ENCODE results near the gene PHETA1. TPM values are rescaled to one million over a fixed set of nuclear protein-coding genes. Genes with fewer than 3 reads are reported as not detected.
A peak's percentile ranks its signal among the peaks of the same experiment; 100 is the strongest.
"Not testable (repeated sequence)": the region's sequence is repeated elsewhere in the genome, so short reads cannot be mapped to it uniquely, and the experiment has no call there.

Gene PHETA1
- polyA plus RNA-seq, 1 experiment = 5.3 TPM

GRCh38 chr12:111384596-111384995 lies 15.7 kb upstream of the PHETA1 start:
- POLR2A ChIA-PET = no interaction called here
- Histone ChIP-seq H3K4me3 (ENCODE audit: low read depth, low read length) (no peak overlapping the region), H3K27me3 (ENCODE audit: control insufficient read depth, insufficient read depth, low read length) (0 out of 2 replicates have a peak, but pooled peaks cover 1% of the 10 kb centered on the region), H3K36me3 (ENCODE audit: control insufficient read depth, insufficient read depth, low read length) (no peaks in the 10 kb centered on the region)
- CTCF ChIA-PET = interaction anchor here (1.6 to 5.7 kb wide), 2 partner anchors 12 to 15 kb away, joined by 4 to 41 read pairs; partner anchors contain the start of gene PHETA1
- no peak for DNase-seq (ENCODE audit: low read depth)
- no peak for TF ChIP-seq CTCF (IDR thresholded peaks at IDR 0.05; ENCODE audit: insufficient read depth, low read depth, low read length)

- no peak for DNase-seq (ENCODE audit: low read depth)
- Histone ChIP-seq H3K27me3 (ENCODE audit: control insufficient read depth, insufficient read depth, low read length) (0 out of 2 replicates have a peak, but pooled peaks cover 1% of the 10 kb centered on the region), H3K36me3 (ENCODE audit: control insufficient read depth, insufficient read depth, low read length) (no peaks in the 10 kb centered on the region), H3K4me3 (ENCODE audit: low read depth, low read length) (no peak overlapping the region)
- no peak for TF ChIP-seq CTCF (IDR thresholded peaks at IDR 0.05; ENCODE audit: insufficient read depth, low read depth, low read length)
- POLR2A ChIA-PET = no interaction called here
- CTCF ChIA-PET = interaction anchor here (1.8 kb wide), 1 partner anchor 16 kb away, joined by 12 read pairs; no protein-coding TSS in a partner anchor
Measured at GRCh38 chr12:111379942-111380554, 11.2 kb upstream of the PHETA1 start.

- Histone ChIP-seq H3K27me3 (ENCODE audit: control insufficient read depth, insufficient read depth, low read length) (0 out of 2 replicates have a peak, but pooled peaks cover 1% of the 10 kb centered on the region), H3K4me3 (ENCODE audit: low read depth, low read length) (no peak overlapping the region), H3K36me3 (ENCODE audit: control insufficient read depth, insufficient read depth, low read length) (no peaks in the 10 kb centered on the region)
- ChIA-PET POLR2A (no interaction called here), CTCF (no interaction called here)
- DNase-seq (ENCODE audit: low read depth) = no peak
- TF ChIP-seq CTCF (IDR thresholded peaks at IDR 0.05; ENCODE audit: insufficient read depth, low read depth, low read length) = no peak
Measured at GRCh38 chr12:111377440-111377839, 8.5 kb upstream of the PHETA1 start.

- CTCF ChIA-PET = interaction anchor here (0.7 kb wide), 1 partner anchor 23 kb away, joined by 3 read pairs; no protein-coding TSS in a partner anchor
- H3K4me3 ChIP-seq (ENCODE audit: low read depth, low read length); H3K36me3 ChIP-seq (ENCODE audit: control insufficient read depth, insufficient read depth, low read length); POLR2A ChIA-PET; DNase-seq (ENCODE audit: low read depth); H3K27me3 ChIP-seq (ENCODE audit: control insufficient read depth, insufficient read depth, low read length): not testable (repeated sequence)
Measured at GRCh38 chr12:111373231-111373630, 4.3 kb upstream of the PHETA1 start.

GRCh38 chr12:111369496-111370220 lies 763 bp upstream of the PHETA1 start:
- Histone ChIP-seq H3K27me3 (ENCODE audit: control insufficient read depth, insufficient read depth, low read length) (no peaks in the 10 kb centered on the region), H3K36me3 (ENCODE audit: control insufficient read depth, insufficient read depth, low read length) (peaks cover 2% of the 10 kb centered on the region; the same call in 1 of the 2 replicates), H3K4me3 (ENCODE audit: low read depth, low read length) (peak overlapping the region; percentile 89)
- ChIA-PET CTCF (interaction anchor here (1.0 to 1.9 kb wide), 5 partner anchors 16 to 81 kb away, joined by 3 to 17 read pairs (median 4); no protein-coding TSS in a partner anchor), POLR2A (interaction anchor here (0.5 kb wide), 1 partner anchor 178 kb away, joined by 4 read pairs; no protein-coding TSS in a partner anchor)
- DNase-seq (ENCODE audit: low read depth) = no peak
- no peak for TF ChIP-seq CTCF (IDR thresholded peaks at IDR 0.05; ENCODE audit: insufficient read depth, low read depth, low read length)
